ENCODE results near the gene CDH5.

CDH5 gene

GRCh38 chr16:66366433-66367299, at the start of gene CDH5:
TSS of gene CDH5 (plus strand) at chr16:66366691. CDS start at chr16:66379338, 12,647 bp downstream.
- no peak for DNase-seq (ENCODE audit: low spot score)
- TF ChIP-seq, protein P1, sequence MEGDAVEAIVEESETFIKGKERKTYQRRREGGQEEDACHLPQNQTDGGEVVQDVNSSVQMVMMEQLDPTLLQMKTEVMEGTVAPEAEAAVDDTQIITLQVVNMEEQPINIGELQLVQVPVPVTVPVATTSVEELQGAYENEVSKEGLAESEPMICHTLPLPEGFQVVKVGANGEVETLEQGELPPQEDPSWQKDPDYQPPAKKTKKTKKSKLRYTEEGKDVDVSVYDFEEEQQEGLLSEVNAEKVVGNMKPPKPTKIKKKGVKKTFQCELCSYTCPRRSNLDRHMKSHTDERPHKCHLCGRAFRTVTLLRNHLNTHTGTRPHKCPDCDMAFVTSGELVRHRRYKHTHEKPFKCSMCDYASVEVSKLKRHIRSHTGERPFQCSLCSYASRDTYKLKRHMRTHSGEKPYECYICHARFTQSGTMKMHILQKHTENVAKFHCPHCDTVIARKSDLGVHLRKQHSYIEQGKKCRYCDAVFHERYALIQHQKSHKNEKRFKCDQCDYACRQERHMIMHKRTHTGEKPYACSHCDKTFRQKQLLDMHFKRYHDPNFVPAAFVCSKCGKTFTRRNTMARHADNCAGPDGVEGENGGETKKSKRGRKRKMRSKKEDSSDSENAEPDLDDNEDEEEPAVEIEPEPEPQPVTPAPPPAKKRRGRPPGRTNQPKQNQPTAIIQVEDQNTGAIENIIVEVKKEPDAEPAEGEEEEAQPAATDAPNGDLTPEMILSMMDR (IDR thresholded peaks at IDR 0.05; ENCODE audit: extremely low read depth, insufficient read depth, missing control alignments): no peak
- in situ Hi-C loops (cut with MboI; ENCODE audit: low pct_unique_long_range_greater_than_20kb, low sequenced_read_pairs, unreplicated experiment): no loop called here

- in situ Hi-C loops (cut with MboI; ENCODE audit: low pct_unique_long_range_greater_than_20kb, low sequenced_read_pairs, unreplicated experiment): no loop called here
- DNase-seq (ENCODE audit: low spot score): no peak
- TF ChIP-seq, protein P1 (IDR thresholded peaks at IDR 0.05; ENCODE audit: extremely low read depth, insufficient read depth, missing control alignments): no peak
These were observed 48.0 kb upstream of the CDH5 start for GRCh38 chr16:66318505-66318904.

DNA sequence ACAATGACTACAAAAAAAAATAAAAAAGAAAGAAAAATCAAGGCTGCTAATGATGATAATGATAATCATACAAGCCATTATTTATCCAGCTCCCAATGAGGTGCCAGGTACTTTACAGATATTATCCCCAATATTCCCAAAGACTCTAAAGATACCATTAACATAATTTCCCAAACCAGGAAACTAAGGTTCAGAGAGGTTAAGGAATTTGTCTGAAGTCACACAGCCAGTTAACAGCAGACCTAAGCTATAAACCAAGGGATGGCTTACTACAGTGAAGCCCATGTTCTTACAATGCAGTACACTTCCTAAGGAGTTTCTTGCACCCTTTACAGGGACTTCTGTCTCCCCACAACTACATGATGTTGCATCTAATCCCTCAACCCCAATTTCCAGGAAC, 45.7 kb upstream of the CDH5 start:
- DNase-seq (ENCODE audit: low spot score): no peak
- in situ Hi-C loops (cut with MboI; ENCODE audit: low pct_unique_long_range_greater_than_20kb, low sequenced_read_pairs, unreplicated experiment): no loop called here
- TF ChIP-seq, protein P1 (IDR thresholded peaks at IDR 0.05; ENCODE audit: extremely low read depth, insufficient read depth, missing control alignments): no peak

DNA sequence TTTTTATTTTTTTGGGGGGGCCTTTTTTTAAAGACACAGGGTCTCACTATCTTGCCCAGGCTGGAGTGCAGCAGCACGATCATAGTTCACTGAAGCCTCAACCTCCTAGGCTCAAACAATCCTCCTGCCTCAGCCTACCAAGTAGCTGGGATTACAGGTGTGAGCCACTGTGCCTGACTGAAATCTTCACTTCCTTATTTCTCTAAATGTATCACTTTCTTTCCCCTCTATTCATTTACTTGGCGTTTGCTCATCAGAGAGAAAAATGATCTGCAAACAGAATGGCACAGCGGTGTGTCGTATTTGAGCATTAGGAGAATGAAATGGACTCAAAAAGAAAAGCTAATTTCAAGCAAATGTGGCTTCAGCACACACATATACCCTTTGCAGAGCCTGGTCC, 44.3 kb upstream of the CDH5 start:
- in situ Hi-C loops (cut with MboI; ENCODE audit: low pct_unique_long_range_greater_than_20kb, low sequenced_read_pairs, unreplicated experiment): no loop called here
- no peak for DNase-seq (ENCODE audit: low spot score)

GRCh38 chr16:66324815-66325515, 41.5 kb upstream of the CDH5 start:
- no peak for DNase-seq (ENCODE audit: low spot score)
- TF ChIP-seq, protein P1 (IDR thresholded peaks at IDR 0.05; ENCODE audit: extremely low read depth, insufficient read depth, missing control alignments): no peak
- in situ Hi-C loops (cut with MboI; ENCODE audit: low pct_unique_long_range_greater_than_20kb, low sequenced_read_pairs, unreplicated experiment): no loop called here

More for the DNA sequence above, 44.3 kb upstream of the CDH5 start:
- TF ChIP-seq, protein P1 (IDR thresholded peaks at IDR 0.05; ENCODE audit: extremely low read depth, insufficient read depth, missing control alignments): no peak

DNA sequence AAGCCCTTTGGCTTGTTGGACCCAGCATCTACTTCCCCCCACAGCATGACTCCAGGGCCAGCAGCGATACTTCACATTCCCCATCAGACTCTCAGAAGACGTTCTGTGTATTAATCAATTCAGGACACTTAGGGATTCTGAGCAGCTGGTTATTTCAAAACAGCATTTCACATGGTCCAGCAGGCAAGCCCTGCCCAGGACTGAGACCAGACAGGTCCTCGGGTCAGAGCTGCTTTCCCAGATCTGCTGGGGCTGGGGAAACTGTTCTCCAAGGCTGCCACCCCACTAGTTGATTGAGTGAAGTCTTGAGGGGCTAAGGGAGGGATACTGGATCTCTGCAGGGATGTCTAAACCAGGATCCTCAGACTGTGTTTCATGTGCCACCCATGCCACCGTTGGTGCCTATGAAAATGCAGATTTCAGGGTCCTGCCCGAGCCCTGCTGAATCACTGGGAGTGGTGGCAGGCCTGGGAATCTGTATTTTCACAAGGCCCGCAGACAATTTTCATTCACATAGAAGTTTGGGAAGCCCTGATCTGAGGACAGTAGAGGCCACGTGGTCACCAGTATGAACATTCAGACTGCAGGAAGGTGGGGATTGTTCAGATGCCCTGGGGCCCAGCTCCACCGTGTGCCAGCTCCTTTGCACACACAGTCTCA, 40.6 kb upstream of the CDH5 start:
- DNase-seq (ENCODE audit: low spot score): no peak
- in situ Hi-C loops (cut with MboI; ENCODE audit: low pct_unique_long_range_greater_than_20kb, low sequenced_read_pairs, unreplicated experiment): no loop called here

More for the DNA sequence above, 40.6 kb upstream of the CDH5 start:
- TF ChIP-seq, protein P1 (IDR thresholded peaks at IDR 0.05; ENCODE audit: extremely low read depth, insufficient read depth, missing control alignments): no peak
